ENCODE measurements around the gene MSRB1.

DNA sequence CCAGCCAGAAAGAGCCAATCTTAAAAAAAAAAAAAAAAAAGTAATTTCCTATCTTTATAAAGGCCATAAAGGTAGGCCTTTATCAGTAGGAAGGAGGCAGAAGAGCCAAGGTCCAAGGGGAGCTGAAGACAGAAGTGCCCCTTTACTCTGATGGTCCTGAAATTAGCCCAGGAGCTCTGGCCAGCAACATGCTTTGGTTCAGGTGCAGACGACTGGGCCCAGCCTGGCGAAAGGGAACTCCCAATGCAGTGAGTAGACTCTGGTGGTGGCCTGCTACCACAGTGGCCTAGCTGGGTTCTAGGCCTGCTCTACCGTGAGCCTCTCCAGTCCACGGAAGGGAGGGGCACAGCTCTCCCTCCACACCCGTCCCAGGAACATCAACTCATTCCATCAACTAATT is 47.9 kb downstream of the MSRB1 start:
- TF ChIP-seq CTCF (IDR thresholded peaks at IDR 0.05; ENCODE audit: insufficient read depth, low read length, poor library complexity, severe bottlenecking) (no peak), EZH2phosphoT487 (conservative IDR thresholded peaks at IDR 0.05; ENCODE audit: low read length) (no peak)
